RKO (cell line): ENCODE data around the gene CYP11A1.
A peak's percentile ranks its signal among the peaks of the same experiment; 100 is the strongest.
"Not testable (repeated sequence)": the region's sequence is repeated elsewhere in the genome, so short reads cannot be mapped to it uniquely, and the experiment has no call there.

Experiments
- DNase-seq: peaks from one replicate; pipeline ENCODE4 v3.0.0-alpha.2; 2016; ENCODE audit warnings: low spot score

CYP11A1 gene

GRCh38 chr15:74400915-74401757 is 33.7 kb upstream of the CYP11A1 start:
- no peak for DNase-seq

GRCh38 chr15:74400313-74400860 is 32.9 kb upstream of the CYP11A1 start:
- DNase-seq: no peak

GRCh38 chr15:74399511-74400312 is 32.3 kb upstream of the CYP11A1 start:
- DNase-seq: peak; percentile 92

- DNase-seq: no peak
Measured at GRCh38 chr15:74399100-74399499, 31.7 kb upstream of the CYP11A1 start.

- no peak for DNase-seq
Measured at GRCh38 chr15:74398183-74398582, 30.7 kb upstream of the CYP11A1 start.

GRCh38 chr15:74397239-74398068 is 30.0 kb upstream of the CYP11A1 start:
- no peak for DNase-seq

- peak; percentile 95 for DNase-seq
Measured at GRCh38 chr15:74396445-74397238, 29.2 kb upstream of the CYP11A1 start.

GRCh38 chr15:74396146-74396438 is 28.6 kb upstream of the CYP11A1 start:
- no peak for DNase-seq

- DNase-seq: no peak
Measured at GRCh38 chr15:74395319-74396145, 28.1 kb upstream of the CYP11A1 start.

- DNase-seq: no peak
Measured at GRCh38 chr15:74394090-74394846, 26.8 kb upstream of the CYP11A1 start.

- DNase-seq: no peak
Measured at GRCh38 chr15:74393423-74393822, 26.0 kb upstream of the CYP11A1 start.

GRCh38 chr15:74392902-74393301 is 25.5 kb upstream of the CYP11A1 start:
- DNase-seq: no peak

GRCh38 chr15:74392451-74392830 is 25.0 kb upstream of the CYP11A1 start:
- no peak for DNase-seq

- DNase-seq: no peak
Measured at GRCh38 chr15:74391582-74392450, 24.4 kb upstream of the CYP11A1 start.

GRCh38 chr15:74390647-74391288 is 23.3 kb upstream of the CYP11A1 start:
- no peak for DNase-seq

- not testable (repeated sequence) for DNase-seq
Measured at GRCh38 chr15:74390049-74390646, 22.7 kb upstream of the CYP11A1 start.

- DNase-seq: no peak
Measured at GRCh38 chr15:74389241-74390048, 22.0 kb upstream of the CYP11A1 start.
